ENCODE data around the gene CXCR5.
A peak's percentile ranks its signal among the peaks of the same experiment; 100 is the strongest.

The CXCR5 gene

GRCh38 chr11:118927554-118928100, 43.9 kb downstream of the CXCR5 start:
- no peak for DNase-seq (ENCODE audit: low read depth)

GRCh38 chr11:118928101-118928869, 44.6 kb downstream of the CXCR5 start:
- peak; percentile 85 for DNase-seq (ENCODE audit: low read depth)

DNA sequence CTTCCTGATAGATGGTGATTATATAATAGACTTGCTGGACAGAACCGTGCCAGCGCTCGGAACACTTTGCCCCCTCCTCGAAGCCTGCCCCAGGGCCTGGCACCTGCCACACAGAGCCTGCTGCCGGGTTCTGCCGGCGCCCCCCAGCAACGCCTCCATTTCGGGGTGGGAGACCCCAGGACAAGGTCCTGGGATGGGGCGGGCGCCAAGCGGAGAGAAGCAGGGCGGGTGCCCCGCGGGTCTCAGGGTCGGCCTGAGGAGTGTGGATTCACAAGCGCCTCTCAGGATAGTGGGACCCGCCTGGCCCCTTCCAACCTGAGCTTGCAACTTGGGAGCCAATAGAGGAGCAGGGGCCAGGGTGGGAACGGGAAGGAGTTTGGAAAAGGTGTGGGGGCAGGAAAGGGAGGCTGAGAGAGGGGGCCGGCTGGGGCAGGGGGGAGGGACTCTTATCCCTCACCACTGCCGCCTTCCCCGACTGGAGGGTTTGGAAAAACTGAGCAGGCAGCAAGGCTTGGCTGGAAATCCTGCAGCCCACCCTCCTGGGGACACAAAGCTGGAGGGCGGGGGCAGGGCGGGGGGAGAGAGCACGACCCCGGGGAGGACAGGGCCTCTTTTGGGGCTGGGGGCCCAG, 45.3 kb downstream of the CXCR5 start:
- DNase-seq (ENCODE audit: low read depth): no peak

DNA sequence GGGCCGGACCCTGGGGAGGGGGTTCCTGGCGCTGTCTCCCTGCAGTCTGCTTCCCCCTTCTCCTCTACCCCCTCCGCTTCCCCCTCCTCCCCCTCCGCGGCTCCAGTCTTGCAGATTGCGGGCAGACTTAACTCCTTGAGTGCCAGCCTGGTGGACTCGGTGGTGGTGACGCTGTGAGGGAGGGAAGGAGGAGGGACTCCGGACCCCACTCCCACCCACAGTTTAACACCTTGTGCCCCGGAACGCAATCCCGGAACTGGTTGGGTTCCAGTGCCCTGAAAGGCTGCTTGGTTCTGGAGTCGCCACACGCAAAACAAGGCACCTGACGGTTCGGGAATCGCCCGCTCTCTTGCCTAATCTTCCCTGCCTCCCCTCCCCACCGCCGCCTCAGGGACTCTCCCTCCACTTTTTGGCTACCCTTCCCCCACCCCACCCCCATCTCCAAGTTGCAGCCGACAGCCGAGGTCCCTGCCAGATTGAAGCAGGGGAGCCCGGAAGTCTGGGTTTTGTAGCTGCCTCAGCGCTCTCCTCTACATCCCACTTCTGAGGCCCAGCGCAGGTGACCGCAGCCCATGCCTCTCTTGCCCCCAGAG, 45.9 kb downstream of the CXCR5 start:
- peak; percentile 63 for DNase-seq (ENCODE audit: low read depth)

DNA sequence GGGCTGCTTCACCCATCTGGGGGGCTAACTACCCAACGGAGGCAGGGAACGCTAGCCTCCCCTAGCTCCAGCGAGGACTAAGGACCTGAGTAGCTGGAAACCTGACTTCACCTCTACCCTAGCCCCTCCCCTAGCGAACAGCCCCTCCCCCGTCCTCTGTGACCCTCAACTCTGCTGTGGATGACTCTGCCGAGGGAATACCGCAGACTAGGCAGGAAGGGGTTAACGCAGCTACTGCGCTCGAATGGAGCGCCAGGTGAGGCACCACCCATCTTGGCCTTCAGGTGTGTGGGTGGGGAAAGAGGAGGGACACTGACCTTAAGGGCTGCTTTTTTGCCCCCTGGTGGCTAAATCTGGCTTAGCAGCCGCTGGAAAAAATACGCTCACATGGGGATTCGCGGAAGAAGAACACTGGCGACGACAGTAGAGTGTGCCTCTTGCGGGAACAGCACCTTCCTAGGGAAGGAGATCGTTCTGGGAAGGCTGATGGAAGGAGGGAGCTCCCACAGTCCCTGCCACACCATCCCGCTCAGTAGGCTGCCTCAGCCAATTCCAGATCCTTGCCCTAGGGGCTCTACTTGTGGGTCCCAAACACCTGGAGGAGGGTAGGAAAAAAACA, 46.5 kb downstream of the CXCR5 start:
- peak; percentile 83 for DNase-seq (ENCODE audit: low read depth)

DNA sequence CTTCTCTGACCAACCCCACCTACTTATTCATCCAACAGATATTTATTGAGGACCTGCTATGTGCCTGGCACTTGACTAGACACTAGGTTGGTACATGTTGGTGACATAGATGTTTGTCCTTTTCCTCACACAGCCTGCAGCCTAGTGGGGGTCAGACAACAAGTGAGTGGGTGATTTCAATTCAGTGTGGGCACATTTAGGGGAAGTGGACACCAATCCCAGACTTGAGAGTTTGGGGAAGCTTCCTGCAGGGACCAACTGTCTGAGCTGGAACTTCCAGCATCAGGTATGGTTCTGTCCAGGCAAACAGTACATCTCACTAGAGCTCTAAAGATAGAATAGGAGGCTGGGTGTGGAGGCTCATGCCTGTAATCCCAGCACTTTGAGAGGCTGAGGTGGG, 47.9 kb downstream of the CXCR5 start:
- no peak for DNase-seq (ENCODE audit: low read depth)

GRCh38 chr11:118933486-118933885, 49.8 kb downstream of the CXCR5 start:
- DNase-seq (ENCODE audit: low read depth): no peak

DNA sequence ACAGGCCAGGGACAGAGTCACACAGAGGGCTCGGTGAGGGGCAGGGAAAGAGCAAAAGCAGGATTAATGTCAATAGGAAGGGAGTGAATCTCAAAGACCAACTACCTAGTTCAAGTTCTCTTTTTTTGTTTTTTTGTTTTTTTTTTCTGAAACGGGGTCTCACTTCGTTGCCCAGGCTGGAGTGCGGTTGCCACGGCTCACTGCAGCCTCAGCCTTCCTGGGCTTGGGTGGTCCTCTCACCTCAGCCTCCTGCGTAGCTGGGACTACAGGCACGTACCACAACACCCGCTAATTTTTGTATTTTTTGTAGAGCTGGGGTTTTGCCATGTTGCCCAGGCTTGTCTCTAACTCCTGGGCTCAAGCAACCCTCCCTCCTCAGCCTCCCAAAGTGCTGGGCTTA, 51.7 kb downstream of the CXCR5 start:
- DNase-seq (ENCODE audit: low read depth): no peak

- no peak for DNase-seq (ENCODE audit: low read depth)
Measured at GRCh38 chr11:118938491-118939403, 55.1 kb downstream of the CXCR5 start.

- DNase-seq (ENCODE audit: low read depth): no peak
Measured at GRCh38 chr11:118939404-118939915, 55.8 kb downstream of the CXCR5 start.

- DNase-seq (ENCODE audit: low read depth): peak; percentile 61
Measured at GRCh38 chr11:118939953-118940598, 56.4 kb downstream of the CXCR5 start.

DNA sequence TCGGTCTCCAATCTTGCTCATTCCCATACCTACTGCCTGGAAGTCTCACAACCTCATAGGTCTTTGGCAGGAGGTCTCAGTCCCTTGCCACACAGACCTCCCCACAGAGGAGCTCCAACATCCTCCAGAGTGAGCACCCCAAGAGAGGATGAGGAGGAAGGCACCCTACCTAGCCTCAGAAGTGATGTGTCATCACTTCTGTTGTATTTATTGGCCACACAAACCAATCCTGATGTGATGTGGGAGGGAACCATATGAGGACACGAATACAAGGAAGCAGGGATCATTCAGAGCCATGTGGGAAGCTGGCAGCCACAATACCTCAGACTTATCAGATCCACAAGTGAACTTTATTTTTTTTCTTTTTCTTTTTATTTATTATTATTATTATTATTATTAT, 63.4 kb downstream of the CXCR5 start:
- no peak for DNase-seq (ENCODE audit: low read depth)
